ENCODE data around the gene OR51Q1.

- TF ChIP-seq REST (IDR thresholded peaks at IDR 0.05; ENCODE audit: low read depth, low read length) = no peak
- TF ChIP-seq RFX5 (IDR thresholded peaks at IDR 0.05; ENCODE audit: low read length) = no peak
- TF ChIP-seq TEAD4 (IDR thresholded peaks at IDR 0.05; ENCODE audit: borderline replicate concordance, insufficient read depth) = no peak
Measured at GRCh38 chr11:5390210-5390609, 31.7 kb upstream of the OR51Q1 start.
